ENCODE measurements around the gene LIMS4.
"Not testable (repeated sequence)": the region's sequence is repeated elsewhere in the genome, so short reads cannot be mapped to it uniquely, and the experiment has no call there.

Gene LIMS4

GRCh38 chr2:110472171-110473058 is at the start of gene LIMS4:
Gene LIMS4 (minus strand): TSS chr2:110472816. CDS start chr2:110472778, 38 bp downstream.
- DNase-seq (ENCODE audit: low spot score), result not testable (repeated sequence)

GRCh38 chr2:110499755-110500377 is 27.2 kb upstream of the LIMS4 start:
- not testable (repeated sequence) for DNase-seq (ENCODE audit: low spot score)

- not testable (repeated sequence) for DNase-seq (ENCODE audit: low spot score)
These were observed 23.4 kb upstream of the LIMS4 start for GRCh38 chr2:110496027-110496426.

- DNase-seq (ENCODE audit: low spot score), result not testable (repeated sequence)
These were observed 21.9 kb upstream of the LIMS4 start for GRCh38 chr2:110494488-110494887.

- not testable (repeated sequence) for DNase-seq (ENCODE audit: low spot score)
These were observed 16.4 kb upstream of the LIMS4 start for GRCh38 chr2:110488991-110489390.

GRCh38 chr2:110482697-110483096 is 10.1 kb upstream of the LIMS4 start:
- DNase-seq (ENCODE audit: low spot score), result not testable (repeated sequence)

- DNase-seq (ENCODE audit: low spot score), result not testable (repeated sequence)
These were observed 8.6 kb upstream of the LIMS4 start for GRCh38 chr2:110481200-110481599.

- DNase-seq (ENCODE audit: low spot score), result not testable (repeated sequence)
These were observed 7.5 kb upstream of the LIMS4 start for GRCh38 chr2:110480084-110480483.

GRCh38 chr2:110477370-110477769 is 4.8 kb upstream of the LIMS4 start:
- DNase-seq (ENCODE audit: low spot score), result not testable (repeated sequence)

- DNase-seq (ENCODE audit: low spot score), result not testable (repeated sequence)
These were observed 4.3 kb upstream of the LIMS4 start for GRCh38 chr2:110476952-110477351.

- DNase-seq (ENCODE audit: low spot score), result not testable (repeated sequence)
These were observed 3.2 kb upstream of the LIMS4 start for GRCh38 chr2:110475627-110476359.

- DNase-seq (ENCODE audit: low spot score), result not testable (repeated sequence)
These were observed 2.3 kb upstream of the LIMS4 start for GRCh38 chr2:110474898-110475297.

- not testable (repeated sequence) for DNase-seq (ENCODE audit: low spot score)
These were observed 393 bp upstream of the LIMS4 start for GRCh38 chr2:110473059-110473358.

- not testable (repeated sequence) for DNase-seq (ENCODE audit: low spot score)
These were observed 3.7 kb downstream of the LIMS4 start for GRCh38 chr2:110468921-110469320.

- not testable (repeated sequence) for DNase-seq (ENCODE audit: low spot score)
These were observed 7.3 kb downstream of the LIMS4 start for GRCh38 chr2:110465312-110465711.

- not testable (repeated sequence) for DNase-seq (ENCODE audit: low spot score)
These were observed 10.2 kb downstream of the LIMS4 start for GRCh38 chr2:110462458-110462857.

- DNase-seq (ENCODE audit: low spot score), result not testable (repeated sequence)
These were observed 12.3 kb downstream of the LIMS4 start for GRCh38 chr2:110460318-110460717.

- DNase-seq (ENCODE audit: low spot score), result not testable (repeated sequence)
These were observed 15.4 kb downstream of the LIMS4 start for GRCh38 chr2:110457214-110457590.

- not testable (repeated sequence) for DNase-seq (ENCODE audit: low spot score)
These were observed 16.1 kb downstream of the LIMS4 start for GRCh38 chr2:110456291-110457213.

- not testable (repeated sequence) for DNase-seq (ENCODE audit: low spot score)
These were observed 17.4 kb downstream of the LIMS4 start for GRCh38 chr2:110455080-110455670.

- not testable (repeated sequence) for DNase-seq (ENCODE audit: low spot score)
These were observed 21.7 kb downstream of the LIMS4 start for GRCh38 chr2:110450951-110451350.

Measured in cerebellar cortex (tissue), 1 donor.